Activated T-helper 17 cell treated with anti-CD3 and anti-CD28 coated beads, Interleukin-2, amount 50 U/mL, for 72 hours (primary cell): ENCODE results near the gene POLR2I. TPM values are rescaled to one million over a fixed set of nuclear protein-coding genes. Genes with fewer than 3 reads are reported as not detected.

Source experiments
- ATAC-seq: fragments of 150-1000 bp; cut with Tn5 transposase; replicated peaks from 2 replicates; pipeline ENCODE4 v1.10.0; 2021; ENCODE audit warnings: mild to moderate bottlenecking, moderate library complexity
- H3K27ac Mint-ChIP-seq: one replicate; pipeline ENCODE4 v1.8.0; 2022; ENCODE audit warnings: mixed read lengths
- H3K27me3 Mint-ChIP-seq: one replicate; pipeline ENCODE4 v1.8.0; 2022; ENCODE audit warnings: mixed read lengths
- H3K36me3 Mint-ChIP-seq: one replicate; pipeline ENCODE4 v1.8.0; 2022; ENCODE audit warnings: low read depth, mild to moderate bottlenecking, mixed read lengths
- H3K4me1 Mint-ChIP-seq: one replicate; pipeline ENCODE4 v1.8.0; 2022; ENCODE audit warnings: mixed read lengths
- H3K4me3 Mint-ChIP-seq: one replicate; pipeline ENCODE4 v1.8.0; 2022; ENCODE audit warnings: mild to moderate bottlenecking, mixed read lengths
- H3K9me3 Mint-ChIP-seq: one replicate; pipeline ENCODE4 v1.8.0; 2022; ENCODE audit warnings: mixed read lengths
- total RNA-seq, 2 donors: library from RNA; stranded (reverse); gene quantifications; one replicate each; pipeline ENCODE4 v1.2.3, GENCODE V29; 2022

The POLR2I gene
- 10 to 100 TPM; 32.4 to 58.0 TPM for total RNA-seq

GRCh38 chr19:36114721-36115452 lies at the start of gene POLR2I:
Gene POLR2I (minus strand): TSS chr19:36114875. CDS start chr19:36114856, 19 bp downstream.
- Mint-ChIP-seq H3K36me3 (peaks cover 84% of the 10 kb centered on the region), H3K4me3 (peak within 1 kb of the TSS; percentile 97), H3K27me3 (no peaks in the 10 kb centered on the region), H3K4me1 (peaks cover 21% of the 10 kb centered on the region), H3K9me3 (no peaks in the 10 kb centered on the region), H3K27ac (peak within 1 kb of the TSS; percentile 99)
- ATAC-seq: peak; percentile 91

- ATAC-seq: no peak
- no peaks in the 10 kb centered on the region for H3K4me1 Mint-ChIP-seq
- H3K9me3 Mint-ChIP-seq: no peaks in the 10 kb centered on the region
- H3K27ac Mint-ChIP-seq: no peak overlapping the region
- H3K27me3 Mint-ChIP-seq: no peaks in the 10 kb centered on the region
- no peaks in the 10 kb centered on the region for H3K36me3 Mint-ChIP-seq
- H3K4me3 Mint-ChIP-seq: no peak overlapping the region
Observed at GRCh38 chr19:36163813-36164212, 49.1 kb upstream of the POLR2I start.

GRCh38 chr19:36160821-36161596 lies 46.3 kb upstream of the POLR2I start:
- no peaks in the 10 kb centered on the region for H3K9me3 Mint-ChIP-seq
- no peak for ATAC-seq
- H3K4me1 Mint-ChIP-seq: peaks cover 2% of the 10 kb centered on the region
- H3K4me3 Mint-ChIP-seq: no peak overlapping the region
- no peak overlapping the region for H3K27ac Mint-ChIP-seq
- no peaks in the 10 kb centered on the region for H3K27me3 Mint-ChIP-seq
- H3K36me3 Mint-ChIP-seq: no peaks in the 10 kb centered on the region

- ATAC-seq: no peak
- no peaks in the 10 kb centered on the region for H3K27me3 Mint-ChIP-seq
- no peak overlapping the region for H3K4me3 Mint-ChIP-seq
- H3K27ac Mint-ChIP-seq: no peak overlapping the region
- peaks cover 32% of the 10 kb centered on the region for H3K36me3 Mint-ChIP-seq
- peaks cover 10% of the 10 kb centered on the region for H3K4me1 Mint-ChIP-seq
- H3K9me3 Mint-ChIP-seq: no peaks in the 10 kb centered on the region
Observed at GRCh38 chr19:36153126-36153525, 38.5 kb upstream of the POLR2I start.

- H3K27ac Mint-ChIP-seq: no peak within 1 kb of the TSS
- no peaks in the 10 kb centered on the region for H3K9me3 Mint-ChIP-seq
- H3K4me1 Mint-ChIP-seq: peaks cover 10% of the 10 kb centered on the region
- H3K4me3 Mint-ChIP-seq: no peak within 1 kb of the TSS
- H3K36me3 Mint-ChIP-seq: peaks cover 38% of the 10 kb centered on the region
- ATAC-seq: no peak
- H3K27me3 Mint-ChIP-seq: no peaks in the 10 kb centered on the region
Observed at GRCh38 chr19:36152352-36153091, 37.8 kb upstream of the POLR2I start, which contains the start of gene COX7A1. Gene COX7A1 (minus strand): TSS chr19:36152447. CDS start chr19:36152407, 40 bp downstream.

GRCh38 chr19:36152019-36152351 lies 37.3 kb upstream of the POLR2I start:
- Mint-ChIP-seq H3K9me3 (no peaks in the 10 kb centered on the region), H3K4me3 (no peak overlapping the region), H3K36me3 (peaks cover 44% of the 10 kb centered on the region), H3K4me1 (peaks cover 13% of the 10 kb centered on the region), H3K27me3 (no peaks in the 10 kb centered on the region), H3K27ac (no peak overlapping the region)
- no peak for ATAC-seq

GRCh38 chr19:36151144-36152018 lies 36.7 kb upstream of the POLR2I start:
- H3K27me3 Mint-ChIP-seq: no peaks in the 10 kb centered on the region
- peaks cover 14% of the 10 kb centered on the region for H3K4me1 Mint-ChIP-seq
- no peaks in the 10 kb centered on the region for H3K9me3 Mint-ChIP-seq
- peaks cover 50% of the 10 kb centered on the region for H3K36me3 Mint-ChIP-seq
- H3K27ac Mint-ChIP-seq: no peak overlapping the region
- no peak overlapping the region for H3K4me3 Mint-ChIP-seq
- ATAC-seq: no peak

- Mint-ChIP-seq H3K36me3 (peaks cover 58% of the 10 kb centered on the region), H3K27ac (peak overlapping the region; percentile 62), H3K27me3 (no peaks in the 10 kb centered on the region), H3K9me3 (no peaks in the 10 kb centered on the region), H3K4me3 (no peak overlapping the region), H3K4me1 (peaks cover 7% of the 10 kb centered on the region)
- ATAC-seq: no peak
Observed at GRCh38 chr19:36150586-36150985, 35.9 kb upstream of the POLR2I start.

- no peak for ATAC-seq
- Mint-ChIP-seq H3K4me1 (peaks cover 3% of the 10 kb centered on the region), H3K4me3 (no peak overlapping the region), H3K27me3 (no peaks in the 10 kb centered on the region), H3K36me3 (peaks cover 65% of the 10 kb centered on the region), H3K27ac (peak overlapping the region; percentile 62), H3K9me3 (no peaks in the 10 kb centered on the region)
Observed at GRCh38 chr19:36149673-36150406, 35.2 kb upstream of the POLR2I start.

GRCh38 chr19:36144624-36145023 lies 29.9 kb upstream of the POLR2I start:
- Mint-ChIP-seq H3K27me3 (no peaks in the 10 kb centered on the region), H3K4me1 (peaks cover 18% of the 10 kb centered on the region), H3K36me3 (peaks cover 86% of the 10 kb centered on the region), H3K4me3 (no peak overlapping the region), H3K27ac (no peak overlapping the region), H3K9me3 (no peaks in the 10 kb centered on the region)
- ATAC-seq: no peak

GRCh38 chr19:36142496-36142895 lies 27.8 kb upstream of the POLR2I start:
- no peaks in the 10 kb centered on the region for H3K27me3 Mint-ChIP-seq
- no peak for ATAC-seq
- H3K4me1 Mint-ChIP-seq: peaks cover 18% of the 10 kb centered on the region
- peaks cover 65% of the 10 kb centered on the region for H3K36me3 Mint-ChIP-seq
- no peaks in the 10 kb centered on the region for H3K9me3 Mint-ChIP-seq
- H3K4me3 Mint-ChIP-seq: peak overlapping the region; percentile 6
- no peak overlapping the region for H3K27ac Mint-ChIP-seq

- ATAC-seq: no peak
- no peaks in the 10 kb centered on the region for H3K27me3 Mint-ChIP-seq
- H3K36me3 Mint-ChIP-seq: peaks cover 61% of the 10 kb centered on the region
- peak overlapping the region; percentile 59 for H3K27ac Mint-ChIP-seq
- peak overlapping the region; percentile 77 for H3K4me3 Mint-ChIP-seq
- H3K9me3 Mint-ChIP-seq: no peaks in the 10 kb centered on the region
- peaks cover 16% of the 10 kb centered on the region for H3K4me1 Mint-ChIP-seq
Observed at GRCh38 chr19:36142046-36142445, 27.4 kb upstream of the POLR2I start.
